Glutamatergic neuron (in vitro differentiated cells): ENCODE data around the gene MAP4K2. TPM values are rescaled to one million over a fixed set of nuclear protein-coding genes. Genes with fewer than 3 reads are reported as not detected.

ENCODE experiments used
- DNase-seq: peaks from one replicate; pipeline ENCODE4 v3.0.0; 2022
- H3K27ac Mint-ChIP-seq: one replicate; pipeline ENCODE4 v1.8.0; 2020; ENCODE audit warnings: mild to moderate bottlenecking, mixed read lengths, inconsistent platforms; ENCODE audit not compliant: unreplicated experiment
- H3K27me3 Mint-ChIP-seq: one replicate; pipeline ENCODE4 v1.8.0; 2020; ENCODE audit warnings: mild to moderate bottlenecking, moderate library complexity, mixed read lengths, inconsistent platforms; ENCODE audit not compliant: unreplicated experiment
- H3K36me3 Mint-ChIP-seq: one replicate; pipeline ENCODE4 v1.8.0; 2020; ENCODE audit warnings: mild to moderate bottlenecking, mixed read lengths, inconsistent platforms; ENCODE audit not compliant: unreplicated experiment
- H3K4me1 Mint-ChIP-seq: one replicate; pipeline ENCODE4 v1.8.0; 2020; ENCODE audit warnings: mild to moderate bottlenecking, low read depth, mixed read lengths, inconsistent platforms; ENCODE audit not compliant: unreplicated experiment
- H3K4me3 Mint-ChIP-seq: one replicate; pipeline ENCODE4 v1.8.0; 2020; ENCODE audit warnings: mild to moderate bottlenecking, mixed read lengths, inconsistent platforms; ENCODE audit not compliant: unreplicated experiment
- H3K9me3 Mint-ChIP-seq: one replicate; pipeline ENCODE4 v1.8.0; 2020; ENCODE audit warnings: mild to moderate bottlenecking, moderate library complexity, mixed read lengths, inconsistent platforms; ENCODE audit not compliant: unreplicated experiment
- CTCF ChIP-seq: fragments of 200-600 bp; sonication (generic); IDR thresholded peaks from one replicate; pipeline ENCODE4 v1.5.0; 2021; ENCODE audit not compliant: partially characterized antibody, unreplicated experiment
- total RNA-seq: library from RNA; stranded (reverse); fragmentation: NEBNext Ultra II Directional; extraction: Animal tissue kit (Norgen Biotek cat#: 25700); gene quantifications from one replicate; pipeline ENCODE4 v1.2.1, GENCODE V29; 2021; ENCODE audit not compliant: unreplicated experiment

Gene MAP4K2
- total RNA-seq, 1 donor from 2014 or later: 15.9 TPM

DNA sequence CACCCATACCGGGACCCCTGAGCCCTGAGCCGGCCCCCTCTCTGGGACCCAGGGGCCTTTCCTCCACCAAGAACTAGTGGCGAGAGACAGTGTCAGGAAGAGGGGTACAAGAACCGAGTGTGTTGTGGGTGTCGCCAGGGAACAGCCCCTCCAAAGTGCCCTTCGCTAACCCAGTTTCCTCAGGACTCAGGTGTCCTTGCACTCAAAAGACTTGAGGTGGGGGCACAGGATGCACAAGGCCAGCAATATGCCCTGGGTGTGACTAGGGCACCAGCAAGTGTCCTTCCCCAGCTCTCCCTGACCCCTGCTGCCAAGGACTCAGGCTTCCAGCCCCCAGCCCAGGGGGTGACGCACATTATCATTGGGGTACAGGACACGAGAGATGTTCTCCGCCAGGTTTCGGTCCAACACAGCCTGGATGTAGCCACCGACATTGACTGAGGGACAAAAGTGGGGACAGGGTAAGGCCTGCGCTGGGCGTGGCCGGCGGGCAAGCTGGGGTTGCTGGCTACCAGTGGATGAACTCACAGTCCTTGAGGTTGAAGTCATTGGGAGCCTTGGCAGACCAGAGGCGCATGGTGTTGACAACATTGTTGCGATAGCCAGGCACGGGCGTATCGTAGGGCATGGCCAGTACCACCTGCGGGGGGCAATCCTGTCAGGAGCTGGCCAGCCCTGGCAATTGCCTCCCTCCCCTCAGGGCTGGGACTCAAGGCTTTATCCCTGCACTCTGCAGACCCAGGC, 47.9 kb downstream of the MAP4K2 start:
- Mint-ChIP-seq H3K36me3 (peaks cover 2% of the 10 kb centered on the region), H3K27me3 (peaks cover 12% of the 10 kb centered on the region), H3K27ac (no peak overlapping the region), H3K4me3 (no peak overlapping the region), H3K9me3 (peaks cover 2% of the 10 kb centered on the region), H3K4me1 (peaks cover 10% of the 10 kb centered on the region)
- TF ChIP-seq CTCF: no peak
- no peak for DNase-seq

- peaks cover 12% of the 10 kb centered on the region for H3K27me3 Mint-ChIP-seq
- peaks cover 3% of the 10 kb centered on the region for H3K36me3 Mint-ChIP-seq
These were observed 48.7 kb downstream of the MAP4K2 start for GRCh38 chr11:64754124-64754918.

DNA sequence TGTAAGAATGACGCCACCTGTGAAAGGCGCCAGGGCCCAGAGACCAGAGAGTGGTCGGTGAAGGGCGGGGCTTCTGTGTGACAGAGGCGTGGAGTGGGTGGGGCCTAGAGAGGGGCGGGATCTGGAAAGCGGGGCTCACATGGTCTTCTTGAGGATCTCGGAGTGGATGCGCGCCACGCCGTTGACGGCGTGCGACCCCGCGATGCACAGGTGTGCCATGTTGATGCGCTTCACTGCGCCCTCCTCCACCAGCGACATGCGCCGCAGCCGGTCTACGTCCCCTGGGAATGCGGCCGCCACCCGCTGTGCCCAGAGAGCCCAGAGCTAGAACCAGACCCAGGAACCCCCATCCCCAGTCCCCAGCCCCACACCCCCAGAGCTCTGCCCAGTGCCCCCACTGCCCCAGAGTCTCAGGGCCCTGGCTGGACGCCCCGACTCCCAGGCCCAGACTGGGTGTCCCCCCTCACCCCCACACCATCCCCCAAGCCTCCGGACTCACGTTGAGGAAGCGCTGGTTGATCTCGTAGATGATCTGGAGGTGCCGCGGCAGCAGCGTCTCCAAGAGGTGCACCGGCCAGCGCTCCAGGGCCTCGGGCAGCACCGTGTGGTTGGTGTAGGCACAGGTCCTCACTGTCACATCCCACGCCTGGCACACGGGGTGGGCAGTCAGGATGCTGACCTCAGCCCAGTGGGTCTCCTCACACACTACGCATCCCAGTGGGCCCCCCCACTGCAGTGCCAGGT, 49.5 kb downstream of the MAP4K2 start:
- H3K36me3 Mint-ChIP-seq: peaks cover 3% of the 10 kb centered on the region
- no peak for TF ChIP-seq CTCF
- no peak for DNase-seq
- H3K9me3 Mint-ChIP-seq: peaks cover 3% of the 10 kb centered on the region
- H3K27me3 Mint-ChIP-seq: peaks cover 12% of the 10 kb centered on the region
- H3K27ac Mint-ChIP-seq: no peak overlapping the region
- no peak overlapping the region for H3K4me3 Mint-ChIP-seq
- peaks cover 2% of the 10 kb centered on the region for H3K4me1 Mint-ChIP-seq

More at GRCh38 chr11:64754124-64754918, 48.7 kb downstream of the MAP4K2 start:
- Mint-ChIP-seq H3K4me1 (peaks cover 2% of the 10 kb centered on the region), H3K4me3 (no peak overlapping the region), H3K27ac (no peak overlapping the region), H3K9me3 (peaks cover 2% of the 10 kb centered on the region)
- DNase-seq: no peak
- no peak for TF ChIP-seq CTCF

GRCh38 chr11:64753019-64753379, 50.0 kb downstream of the MAP4K2 start:
- H3K27me3 Mint-ChIP-seq: peaks cover 14% of the 10 kb centered on the region
- DNase-seq: no peak
- H3K4me1 Mint-ChIP-seq: peaks cover 2% of the 10 kb centered on the region
- no peak overlapping the region for H3K27ac Mint-ChIP-seq
- no peak for TF ChIP-seq CTCF
- H3K9me3 Mint-ChIP-seq: peaks cover 4% of the 10 kb centered on the region
- H3K36me3 Mint-ChIP-seq: peaks cover 3% of the 10 kb centered on the region
- no peak overlapping the region for H3K4me3 Mint-ChIP-seq
